Mononuclear cell (primary cell): ENCODE measurements around the gene TESPA1. TPM values are rescaled to one million over a fixed set of nuclear protein-coding genes. Genes with fewer than 3 reads are reported as not detected.

ENCODE experiments used
- H3K27me3 ChIP-seq: 2 replicates; pipeline ENCODE4 v1.6.0; 2011; ENCODE audit warnings: low read length, control low read depth; ENCODE audit not compliant: insufficient read depth
- H3K4me1 ChIP-seq: 2 replicates; pipeline ENCODE4 v1.5.1; 2011; ENCODE audit warnings: mild to moderate bottlenecking, low read length, control low read depth; ENCODE audit not compliant: insufficient read depth
- H3K4me3 ChIP-seq: 2 replicates; pipeline ENCODE4 v1.5.1; 2011; ENCODE audit warnings: mild to moderate bottlenecking, low read length, moderate library complexity
- H3K9me3 ChIP-seq: 2 replicates; pipeline ENCODE4 v1.5.1; 2011; ENCODE audit warnings: low read depth, mild to moderate bottlenecking, control low read depth, low read length
- total RNA-seq: library from RNA; depleted of rRNA; stranded (reverse); fragments of >200 nt; gene quantifications from one replicate; pipeline ENCODE4 v1.2.3, GENCODE V29; 2012

TESPA1 gene
- total RNA-seq, 1 donor, result 113 TPM

DNA sequence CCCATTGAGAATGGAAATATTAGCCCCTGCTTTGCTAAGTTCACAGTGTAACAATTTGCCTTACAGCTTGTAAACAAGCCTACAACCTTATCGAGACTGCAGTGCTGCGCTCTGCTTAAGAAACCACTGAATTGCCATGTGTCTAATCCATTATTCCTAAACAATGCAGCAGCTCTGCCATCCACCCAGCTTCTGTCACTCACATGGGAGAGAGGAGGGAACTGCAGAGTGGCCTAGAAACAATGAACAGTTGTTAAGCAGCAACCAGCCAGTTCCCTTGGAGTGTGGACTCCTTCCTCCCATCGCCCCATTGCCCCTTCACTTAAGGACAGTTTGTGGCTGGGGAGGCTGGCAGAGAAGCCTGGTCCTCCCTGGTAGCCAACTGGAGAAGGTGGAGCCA is 42.9 kb downstream of the TESPA1 start:
- no peaks in the 10 kb centered on the region for H3K9me3 ChIP-seq

GRCh38 chr12:54940727-54941315 is 43.7 kb downstream of the TESPA1 start:
- Histone ChIP-seq H3K4me3 (no peak overlapping the region), H3K27me3 (no peaks in the 10 kb centered on the region), H3K9me3 (no peaks in the 10 kb centered on the region), H3K4me1 (peaks cover 3% of the 10 kb centered on the region)

More for the DNA sequence above, 42.9 kb downstream of the TESPA1 start:
- Histone ChIP-seq H3K27me3 (no peaks in the 10 kb centered on the region), H3K4me3 (no peak overlapping the region), H3K4me1 (no peaks in the 10 kb centered on the region)

- H3K9me3 ChIP-seq, result no peaks in the 10 kb centered on the region
- no peaks in the 10 kb centered on the region for H3K27me3 ChIP-seq
- H3K4me3 ChIP-seq, result no peak overlapping the region
- peaks cover 26% of the 10 kb centered on the region for H3K4me1 ChIP-seq
Observed at GRCh38 chr12:54937929-54938328, 46.6 kb downstream of the TESPA1 start.

DNA sequence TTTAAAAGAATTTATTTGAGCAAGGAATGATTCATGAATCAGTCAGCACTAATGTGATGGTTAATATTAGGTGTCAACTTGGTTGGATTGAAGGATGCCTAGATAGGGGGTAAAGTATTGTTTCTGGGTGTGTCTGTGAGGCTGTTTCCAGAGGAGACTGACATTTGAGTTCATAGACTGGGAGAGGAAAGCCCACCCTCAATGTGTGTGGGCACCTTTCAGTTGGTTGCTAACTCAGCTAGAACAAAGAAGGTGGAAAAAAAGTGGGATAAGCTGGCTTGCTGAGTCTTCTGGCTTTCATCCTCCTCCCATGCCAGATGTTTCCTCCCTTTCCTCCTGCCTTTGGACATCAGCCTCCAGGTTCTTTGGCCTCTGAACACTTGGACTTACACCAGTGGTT is 47.2 kb downstream of the TESPA1 start:
- Histone ChIP-seq H3K4me3 (no peak overlapping the region), H3K9me3 (no peaks in the 10 kb centered on the region), H3K4me1 (peaks cover 26% of the 10 kb centered on the region), H3K27me3 (no peaks in the 10 kb centered on the region)

DNA sequence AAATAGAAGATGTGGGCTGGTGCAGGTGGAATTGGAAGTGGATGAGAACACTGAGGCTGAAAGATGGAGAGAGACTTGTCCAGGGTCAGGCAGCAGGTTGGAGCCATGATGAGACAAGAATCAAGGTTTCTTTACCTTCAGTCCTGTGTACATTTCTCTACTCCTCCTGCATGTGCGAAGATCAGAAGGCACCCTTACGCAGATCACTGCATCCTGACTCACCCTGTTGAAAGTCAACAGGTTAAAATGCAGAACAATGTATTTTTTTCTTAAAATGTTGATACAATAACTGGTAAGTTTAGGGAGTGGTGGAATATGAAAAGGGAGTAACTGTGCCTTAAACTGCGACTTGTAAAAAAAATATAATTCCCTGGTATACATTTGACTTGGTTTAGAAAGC is 47.8 kb downstream of the TESPA1 start:
- Histone ChIP-seq H3K4me1 (peaks cover 26% of the 10 kb centered on the region), H3K27me3 (no peaks in the 10 kb centered on the region), H3K4me3 (no peak overlapping the region), H3K9me3 (no peaks in the 10 kb centered on the region)

DNA sequence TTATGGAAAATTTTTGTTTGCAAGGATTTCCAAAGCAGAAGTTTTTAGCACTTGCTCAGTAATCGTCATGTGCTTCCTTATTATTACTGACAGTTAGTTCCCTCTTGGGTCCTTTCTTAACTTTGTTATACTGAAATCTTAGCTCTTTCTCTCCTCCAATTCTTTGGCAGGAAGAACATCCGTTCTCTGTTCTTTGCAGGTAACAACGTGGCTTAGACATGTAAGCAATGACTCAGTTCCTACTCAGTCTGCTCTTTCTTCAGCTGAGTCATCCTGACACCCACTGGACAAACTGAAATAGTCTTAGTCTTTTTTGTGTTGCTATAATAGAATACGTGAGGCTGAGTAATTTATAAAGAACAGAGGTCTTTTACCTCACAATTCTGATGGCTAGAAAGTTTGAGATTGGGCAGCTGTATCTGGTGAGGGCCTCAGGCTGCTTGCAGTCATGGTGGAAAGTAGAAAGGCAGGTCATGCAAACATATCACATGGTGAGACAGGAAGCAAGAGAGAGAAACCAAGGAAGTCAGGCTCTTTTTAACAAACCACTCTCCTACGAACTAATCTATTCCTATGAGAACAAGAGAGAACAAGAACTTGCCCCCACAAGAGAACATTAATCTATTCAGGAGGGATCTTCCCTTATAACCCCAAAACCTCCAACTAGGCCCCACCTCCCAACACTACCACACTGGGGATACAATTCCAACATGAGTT is 49.2 kb downstream of the TESPA1 start:
- H3K27me3 ChIP-seq, result no peaks in the 10 kb centered on the region
- no peak overlapping the region for H3K4me3 ChIP-seq
- peaks cover 26% of the 10 kb centered on the region for H3K4me1 ChIP-seq
- peaks cover 3% of the 10 kb centered on the region for H3K9me3 ChIP-seq

DNA sequence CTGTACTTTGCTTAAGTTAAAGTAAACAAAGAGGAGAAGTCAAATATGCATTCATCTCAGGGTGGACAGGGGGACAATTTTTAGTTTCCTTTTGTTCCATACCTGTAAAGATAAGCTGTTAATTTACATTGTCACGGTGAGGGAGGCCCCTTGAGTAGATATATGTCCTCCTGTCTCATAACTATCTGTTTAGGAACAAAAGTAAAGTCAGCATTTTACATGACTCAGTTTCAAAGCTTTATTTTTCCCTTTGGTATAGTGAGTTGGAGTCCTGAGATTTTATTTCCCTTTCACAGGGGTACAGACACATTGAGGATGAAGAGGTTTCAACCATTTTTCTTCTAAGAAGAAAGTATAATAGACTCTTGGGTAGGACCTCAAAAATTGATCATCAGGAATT is 50.1 kb downstream of the TESPA1 start:
- no peak overlapping the region for H3K4me3 ChIP-seq
- H3K9me3 ChIP-seq, result peaks cover 12% of the 10 kb centered on the region
- H3K4me1 ChIP-seq, result peaks cover 26% of the 10 kb centered on the region

DNA sequence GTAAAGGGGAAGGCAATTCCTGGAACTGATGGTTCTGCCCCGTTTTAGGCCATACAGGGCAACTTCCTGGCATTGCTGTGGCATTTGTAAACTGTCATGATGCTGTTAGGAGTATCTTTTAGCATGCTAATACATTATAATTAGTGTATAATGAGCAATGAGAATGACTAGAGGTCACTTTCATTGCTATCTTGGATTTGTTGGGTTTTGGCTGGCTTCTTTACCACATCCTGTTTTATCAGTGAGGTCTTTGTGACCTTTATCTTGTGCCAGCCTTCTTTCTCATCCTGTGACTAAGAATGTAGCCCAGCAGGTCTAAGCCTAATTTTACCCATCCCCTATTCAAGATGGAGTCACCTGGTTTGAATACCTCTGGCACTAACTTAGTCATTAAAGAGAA is 51.2 kb downstream of the TESPA1 start:
- Histone ChIP-seq H3K4me3 (no peak overlapping the region), H3K27me3 (no peaks in the 10 kb centered on the region), H3K9me3 (peaks cover 21% of the 10 kb centered on the region), H3K4me1 (peaks cover 26% of the 10 kb centered on the region)

More for the DNA sequence above, 50.1 kb downstream of the TESPA1 start:
- H3K27me3 ChIP-seq, result no peaks in the 10 kb centered on the region

GRCh38 chr12:54932691-54933090 is 51.9 kb downstream of the TESPA1 start:
- Histone ChIP-seq H3K9me3 (peaks cover 21% of the 10 kb centered on the region), H3K4me3 (no peak overlapping the region), H3K4me1 (peaks cover 26% of the 10 kb centered on the region), H3K27me3 (no peaks in the 10 kb centered on the region)

DNA sequence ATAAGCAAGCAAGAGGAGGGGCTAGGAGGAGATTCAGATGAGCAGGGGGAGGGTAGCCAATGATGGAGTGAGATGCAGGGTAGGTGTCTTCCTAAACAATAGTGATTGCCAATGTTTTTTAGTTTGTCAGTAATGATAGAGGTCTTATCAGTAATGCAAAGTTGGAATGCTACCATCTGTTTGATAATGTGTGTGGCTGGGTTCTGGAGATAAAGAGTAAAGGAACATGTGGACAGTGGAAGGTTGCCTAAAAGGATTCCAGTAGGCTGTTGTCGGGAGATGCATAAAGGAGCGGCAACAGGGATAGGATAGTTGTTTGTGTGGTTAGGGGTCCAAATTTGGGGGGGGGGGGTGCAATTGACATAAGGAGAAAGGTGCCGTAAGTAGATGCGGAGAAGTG is 52.5 kb downstream of the TESPA1 start:
- Histone ChIP-seq H3K4me1 (peaks cover 26% of the 10 kb centered on the region), H3K9me3 (peaks cover 21% of the 10 kb centered on the region), H3K27me3 (no peaks in the 10 kb centered on the region), H3K4me3 (no peak overlapping the region)

GRCh38 chr12:54929998-54930397 is 54.6 kb downstream of the TESPA1 start:
- Histone ChIP-seq H3K9me3 (peaks cover 21% of the 10 kb centered on the region), H3K4me3 (no peak overlapping the region), H3K4me1 (peaks cover 15% of the 10 kb centered on the region), H3K27me3 (no peaks in the 10 kb centered on the region)

DNA sequence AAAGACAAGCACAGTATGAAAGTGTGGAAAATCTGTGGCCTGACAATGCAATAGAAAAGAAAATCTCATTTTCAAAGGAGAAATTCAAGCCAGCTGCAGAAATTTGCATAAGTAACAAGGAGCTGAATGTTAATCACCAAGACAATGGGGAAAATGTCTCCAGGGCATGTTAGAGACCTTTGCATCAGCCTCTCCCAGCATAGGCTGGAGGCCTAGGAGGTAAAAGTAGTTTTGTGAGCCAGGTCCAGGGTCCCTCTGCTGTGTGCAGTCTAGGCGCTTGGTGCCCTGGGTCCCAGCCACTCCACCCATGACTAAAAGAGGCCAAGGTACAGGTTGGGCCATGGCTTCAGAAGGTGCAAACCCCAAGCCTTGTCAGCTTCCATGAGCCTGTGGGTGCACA is 58.3 kb downstream of the TESPA1 start:
- Histone ChIP-seq H3K9me3 (peaks cover 21% of the 10 kb centered on the region), H3K4me1 (no peaks in the 10 kb centered on the region), H3K4me3 (no peak overlapping the region), H3K27me3 (no peaks in the 10 kb centered on the region)

- no peaks in the 10 kb centered on the region for H3K4me1 ChIP-seq
- H3K4me3 ChIP-seq, result no peak overlapping the region
- H3K27me3 ChIP-seq, result no peaks in the 10 kb centered on the region
- H3K9me3 ChIP-seq, result peaks cover 16% of the 10 kb centered on the region
Observed at GRCh38 chr12:54924972-54925707, 59.4 kb downstream of the TESPA1 start.

DNA sequence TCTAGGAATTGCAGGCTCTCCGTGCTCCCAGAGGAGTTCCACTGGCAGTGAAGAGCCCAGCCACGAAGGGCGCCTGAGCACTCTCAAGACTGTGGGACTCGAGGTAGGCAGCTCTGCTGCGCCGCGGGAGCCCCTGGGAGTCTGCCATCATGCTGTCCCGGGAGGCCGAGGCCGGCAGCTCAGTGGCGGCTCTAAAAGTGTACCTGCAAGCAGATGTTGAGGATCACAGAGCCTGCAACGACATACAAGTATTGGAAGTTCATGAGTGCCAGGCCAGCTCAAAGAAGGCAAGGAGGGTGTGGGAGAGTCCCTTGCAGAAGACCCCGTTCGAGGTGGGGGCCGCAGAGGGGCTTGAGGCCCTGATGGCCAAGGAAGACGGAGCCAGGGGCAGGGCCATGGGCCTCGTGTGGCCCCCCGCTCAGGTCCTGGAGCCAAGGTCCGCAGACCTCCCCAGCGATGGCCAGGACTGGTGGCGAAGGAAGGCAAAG is 67.5 kb downstream of the TESPA1 start:
- no peaks in the 10 kb centered on the region for H3K27me3 ChIP-seq
- H3K4me3 ChIP-seq, result no peak overlapping the region
- no peaks in the 10 kb centered on the region for H3K9me3 ChIP-seq
- no peaks in the 10 kb centered on the region for H3K4me1 ChIP-seq
